H9 (cell line): ENCODE results near the gene ATP8A2. TPM values are rescaled to one million over a fixed set of nuclear protein-coding genes. Genes with fewer than 3 reads are reported as not detected.

Experiments used
- DNase-seq: peaks from one replicate; pipeline ENCODE4 v3.0.0-alpha.2; 2017
- H2AFZ ChIP-seq: one replicate; pipeline ENCODE4 v1.6.1; 2013; ENCODE audit warnings: mild to moderate bottlenecking, low read length, control low read depth, moderate library complexity
- H2AK5ac ChIP-seq: 2 replicates; pipeline ENCODE4 v1.6.1; 2013; ENCODE audit warnings: low read length, control low read depth, mixed read lengths; ENCODE audit not compliant: insufficient read length
- H2BK120ac ChIP-seq: one replicate; pipeline ENCODE4 v1.6.1; 2013; ENCODE audit warnings: low read depth, mild to moderate bottlenecking, low read length, control low read depth, inconsistent platforms; ENCODE audit not compliant: poor library complexity, severe bottlenecking
- H2BK12ac ChIP-seq: 2 replicates; pipeline ENCODE4 v1.6.1; 2013; ENCODE audit warnings: low read length, control low read depth, mixed read lengths, low read depth; ENCODE audit not compliant: insufficient read length
- H2BK15ac ChIP-seq: 2 replicates; pipeline ENCODE4 v1.6.1; 2013; ENCODE audit warnings: low read depth, low read length, control low read depth
- H2BK20ac ChIP-seq: one replicate; pipeline ENCODE4 v1.6.1; 2013; ENCODE audit warnings: low read depth, mild to moderate bottlenecking, low read length, control low read depth, inconsistent platforms; ENCODE audit not compliant: poor library complexity, severe bottlenecking
- H2BK5ac ChIP-seq: 2 replicates; pipeline ENCODE4 v1.6.1; 2013; ENCODE audit warnings: low read length, control low read depth, mixed read lengths; ENCODE audit not compliant: insufficient read length
- H3K14ac ChIP-seq: 2 replicates; pipeline ENCODE4 v1.6.1; 2013; ENCODE audit warnings: low read length, control low read depth; ENCODE audit not compliant: insufficient read depth
- H3K18ac ChIP-seq: 2 replicates; pipeline ENCODE4 v1.6.1; 2013; ENCODE audit warnings: low read depth, mild to moderate bottlenecking, mixed read lengths, low read length, control low read depth; ENCODE audit not compliant: insufficient read length
- H3K23ac ChIP-seq: 2 replicates; pipeline ENCODE4 v1.6.1; 2013; ENCODE audit warnings: low read length, control low read depth, mixed read lengths, low read depth; ENCODE audit not compliant: insufficient read length
- H3K23me2 ChIP-seq: 2 replicates; pipeline ENCODE4 v1.6.1; 2013; ENCODE audit warnings: low read depth, mild to moderate bottlenecking, mixed read lengths, low read length, control low read depth; ENCODE audit not compliant: insufficient read length, poor library complexity, severe bottlenecking
- H3K27ac ChIP-seq: 2 replicates; pipeline ENCODE4 v1.5.1; 2013; ENCODE audit warnings: low read length, control low read depth, mixed read lengths, low read depth; ENCODE audit not compliant: insufficient read length
- H3K27me3 ChIP-seq: 2 replicates; pipeline ENCODE4 v1.6.1; 2013; ENCODE audit warnings: low read length, control low read depth, inconsistent platforms; ENCODE audit not compliant: insufficient read depth
- H3K4ac ChIP-seq: 2 replicates; pipeline ENCODE4 v1.6.1; 2013; ENCODE audit warnings: low read depth, mild to moderate bottlenecking, control low read depth, inconsistent platforms, low read length, moderate library complexity
- H3K4me1 ChIP-seq: 2 replicates; pipeline ENCODE4 v1.6.1; 2013; ENCODE audit warnings: low read length, control low read depth, inconsistent platforms; ENCODE audit not compliant: insufficient read depth
- H3K4me2 ChIP-seq: 2 replicates; pipeline ENCODE4 v1.6.1; 2013; ENCODE audit warnings: low read length, control low read depth, mixed read lengths; ENCODE audit not compliant: insufficient read length, insufficient read depth
- H3K56ac ChIP-seq: 2 replicates; pipeline ENCODE4 v1.6.1; 2013; ENCODE audit warnings: low read depth, mild to moderate bottlenecking, mixed read lengths, low read length, control low read depth; ENCODE audit not compliant: insufficient read length
- H3K79me1 ChIP-seq: 2 replicates; pipeline ENCODE4 v1.6.1; 2013; ENCODE audit warnings: low read depth, mild to moderate bottlenecking, moderate library complexity, low read length, control low read depth, inconsistent platforms; ENCODE audit not compliant: insufficient read depth, poor library complexity, severe bottlenecking
- H3K79me2 ChIP-seq: 2 replicates; pipeline ENCODE4 v1.6.1; 2013; ENCODE audit warnings: low read length, control low read depth, inconsistent platforms; ENCODE audit not compliant: insufficient read depth
- H3K9ac ChIP-seq: 2 replicates; pipeline ENCODE4 v1.6.1; 2013; ENCODE audit warnings: low read length, control low read depth, mixed read lengths; ENCODE audit not compliant: insufficient read length; ENCODE audit errors: extremely low read depth
- H3K9me3 ChIP-seq: one replicate; pipeline ENCODE4 v1.6.1; 2013; ENCODE audit warnings: low read depth, low read length, inconsistent platforms; ENCODE audit not compliant: control insufficient read depth
- H3T11ph ChIP-seq: one replicate; pipeline ENCODE4 v1.6.1; 2013; ENCODE audit warnings: mild to moderate bottlenecking, low read length, control low read depth, inconsistent platforms
- H4K20me1 ChIP-seq: one replicate; pipeline ENCODE4 v1.6.1; 2013; ENCODE audit not compliant: control insufficient read depth, insufficient read length, insufficient read depth
- H4K5ac ChIP-seq: 2 replicates; pipeline ENCODE4 v1.6.1; 2013; ENCODE audit warnings: low read depth, mild to moderate bottlenecking, mixed read lengths, low read length, control low read depth; ENCODE audit not compliant: insufficient read length
- H4K8ac ChIP-seq: replicated peaks from 2 replicates; pipeline ENCODE4 v1.6.1; 2013; ENCODE audit warnings: low read length, control low read depth, mixed read lengths, low read depth; ENCODE audit not compliant: insufficient read length
- H4K91ac ChIP-seq: 2 replicates; pipeline ENCODE4 v1.6.1; 2013; ENCODE audit warnings: low read depth, mild to moderate bottlenecking, moderate library complexity, mixed read lengths, low read length, control low read depth; ENCODE audit not compliant: insufficient read length
- H3K27ac Mint-ChIP-seq, 3 experiments: 2 replicates in 2 of 3; 3 replicates in 1 of 3; pipeline ENCODE4 v1.8.0; 2020 to 2021; ENCODE audit warnings: mixed read lengths in 3 of 3, mild to moderate bottlenecking in 1 of 3, moderate library complexity in 1 of 3
- H3K27me3 Mint-ChIP-seq: 2 replicates; pipeline ENCODE4 v1.8.0; 2021; ENCODE audit warnings: low read depth, mild to moderate bottlenecking, moderate library complexity, mixed read lengths
- H3K36me3 Mint-ChIP-seq, 3 experiments: 2 replicates in 2 of 3; 3 replicates in 1 of 3; pipeline ENCODE4 v1.8.0; 2020 to 2021; ENCODE audit warnings: low read depth in 3 of 3, mixed read lengths in 3 of 3; ENCODE audit not compliant: insufficient read depth in 1 of 3
- H3K4me1 Mint-ChIP-seq, 2 experiments: 2 replicates each; pipeline ENCODE4 v1.8.0; 2020; ENCODE audit warnings: mixed read lengths in 2 of 2
- H3K4me3 Mint-ChIP-seq, 2 experiments: 2 replicates in 1 of 2; 3 replicates in 1 of 2; pipeline ENCODE4 v1.8.0; 2020 to 2021; ENCODE audit warnings: mild to moderate bottlenecking in 2 of 2, mixed read lengths in 2 of 2, moderate library complexity in 1 of 2
- H3K9me3 Mint-ChIP-seq, 2 experiments: 2 replicates in 1 of 2; 3 replicates in 1 of 2; pipeline ENCODE4 v1.8.0; 2020; ENCODE audit warnings: mild to moderate bottlenecking in 2 of 2, mixed read lengths in 2 of 2, moderate library complexity in 1 of 2
- WGBS: extraction: QIAGEN DNeasy Blood & Tissue Kit; methylation state at CpG from one replicate; pipeline ENCODE4 v1.1.7; 2013; ENCODE audit warnings: missing lambda C conversion rate, low lambda C conversion rate, mixed read lengths; ENCODE audit not compliant: insufficient read length; ENCODE audit errors: extremely low coverage; 5-methylcytosine and 5-hydroxymethylcytosine counted together
- total RNA-seq: library from RNA; stranded (reverse); gene quantifications from 2 replicates; pipeline ENCODE4 v1.2.1, GENCODE V29; 2021
- TF ChIP-seq, protein P1 (sequence below): fragments of 200-600 bp; sonication (generic); conservative IDR thresholded peaks from 3 replicates; pipeline ENCODE4 v1.8.0; 2021; ENCODE audit warnings: antibody characterized with exemption, mild to moderate bottlenecking

Gene ATP8A2
- total RNA-seq, 1 experiment from 2014 or later, result 18.2 TPM

DNA sequence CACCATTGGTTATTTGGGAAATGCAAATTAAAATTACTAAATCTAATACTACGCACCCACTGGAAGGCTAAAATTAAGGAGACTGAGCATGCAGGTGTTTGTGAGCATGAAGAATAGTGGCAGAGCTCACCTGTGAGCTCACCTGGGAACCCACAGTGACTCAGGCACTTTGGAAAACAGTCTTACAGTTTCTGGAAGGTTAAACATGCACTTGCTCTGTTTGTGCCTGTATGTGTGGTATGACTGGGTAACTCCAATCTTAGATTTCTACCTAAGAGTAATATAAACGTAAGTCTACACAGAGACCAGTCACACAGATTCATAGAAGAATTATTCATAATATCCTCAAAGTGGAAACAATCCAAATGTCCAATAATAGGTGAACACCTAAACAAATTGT is 318.8 kb downstream of the ATP8A2 start:
- no peak overlapping the region for H4K5ac ChIP-seq
- DNase-seq, result no peak
- H3K27me3 Mint-ChIP-seq, result no peaks in the 10 kb centered on the region
- no peak overlapping the region for H3K4me2 ChIP-seq
- H4K8ac ChIP-seq, result no peak overlapping the region
- no peaks in the 10 kb centered on the region for H3K9me3 ChIP-seq
- H2BK15ac ChIP-seq, result no peak overlapping the region
- H3K4ac ChIP-seq, result no peak overlapping the region
- no peaks in the 10 kb centered on the region for H3K23me2 ChIP-seq
- H4K91ac ChIP-seq, result no peak overlapping the region
- no peaks in the 10 kb centered on the region for H3K79me1 ChIP-seq
- no peak overlapping the region for H3T11ph ChIP-seq
- no peak overlapping the region for H2BK20ac ChIP-seq
- H2BK120ac ChIP-seq, result no peak overlapping the region
- no peak overlapping the region for H3K27ac Mint-ChIP-seq
- H3K4me1 Mint-ChIP-seq, result peaks cover 8 to 9% of the 10 kb centered on the region in 2 experiments
- no peak overlapping the region for H3K4me3 Mint-ChIP-seq
- no peaks in the 10 kb centered on the region for H4K20me1 ChIP-seq
- no CpG with 5 or more reads among the region's 2 CpGs for WGBS
- no peak overlapping the region for H3K27ac ChIP-seq
- no peak overlapping the region for H2BK12ac ChIP-seq
- H2AK5ac ChIP-seq, result no peak overlapping the region
- no peak overlapping the region for H3K23ac ChIP-seq
- peaks cover 0 to under 1% of the 10 kb centered on the region in 2 experiments; a peak in 2 of 5 replicates for H3K9me3 Mint-ChIP-seq
- H3K14ac ChIP-seq, result no peak overlapping the region
- no peaks in the 10 kb centered on the region for H3K27me3 ChIP-seq
- H2AFZ ChIP-seq, result no peak overlapping the region
- no peak overlapping the region for H3K18ac ChIP-seq
- H3K79me2 ChIP-seq, result no peaks in the 10 kb centered on the region
- no peaks in the 10 kb centered on the region for H3K4me1 ChIP-seq
- no peak overlapping the region for H3K56ac ChIP-seq
- TF ChIP-seq, protein P1, sequence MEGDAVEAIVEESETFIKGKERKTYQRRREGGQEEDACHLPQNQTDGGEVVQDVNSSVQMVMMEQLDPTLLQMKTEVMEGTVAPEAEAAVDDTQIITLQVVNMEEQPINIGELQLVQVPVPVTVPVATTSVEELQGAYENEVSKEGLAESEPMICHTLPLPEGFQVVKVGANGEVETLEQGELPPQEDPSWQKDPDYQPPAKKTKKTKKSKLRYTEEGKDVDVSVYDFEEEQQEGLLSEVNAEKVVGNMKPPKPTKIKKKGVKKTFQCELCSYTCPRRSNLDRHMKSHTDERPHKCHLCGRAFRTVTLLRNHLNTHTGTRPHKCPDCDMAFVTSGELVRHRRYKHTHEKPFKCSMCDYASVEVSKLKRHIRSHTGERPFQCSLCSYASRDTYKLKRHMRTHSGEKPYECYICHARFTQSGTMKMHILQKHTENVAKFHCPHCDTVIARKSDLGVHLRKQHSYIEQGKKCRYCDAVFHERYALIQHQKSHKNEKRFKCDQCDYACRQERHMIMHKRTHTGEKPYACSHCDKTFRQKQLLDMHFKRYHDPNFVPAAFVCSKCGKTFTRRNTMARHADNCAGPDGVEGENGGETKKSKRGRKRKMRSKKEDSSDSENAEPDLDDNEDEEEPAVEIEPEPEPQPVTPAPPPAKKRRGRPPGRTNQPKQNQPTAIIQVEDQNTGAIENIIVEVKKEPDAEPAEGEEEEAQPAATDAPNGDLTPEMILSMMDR, result no peak
- peaks cover 0 to 4% (median 0%) of the 10 kb centered on the region in 3 experiments; a peak in 1 of 7 replicates for H3K36me3 Mint-ChIP-seq
- no peak overlapping the region for H2BK5ac ChIP-seq
- no peak overlapping the region for H3K9ac ChIP-seq
